ENCODE results near the gene TRAIP. TPM values are rescaled to one million over a fixed set of nuclear protein-coding genes. Genes with fewer than 3 reads are reported as not detected.

Gene TRAIP
- total RNA-seq, 1 experiment from 2014 or later: 28.0 TPM

DNA sequence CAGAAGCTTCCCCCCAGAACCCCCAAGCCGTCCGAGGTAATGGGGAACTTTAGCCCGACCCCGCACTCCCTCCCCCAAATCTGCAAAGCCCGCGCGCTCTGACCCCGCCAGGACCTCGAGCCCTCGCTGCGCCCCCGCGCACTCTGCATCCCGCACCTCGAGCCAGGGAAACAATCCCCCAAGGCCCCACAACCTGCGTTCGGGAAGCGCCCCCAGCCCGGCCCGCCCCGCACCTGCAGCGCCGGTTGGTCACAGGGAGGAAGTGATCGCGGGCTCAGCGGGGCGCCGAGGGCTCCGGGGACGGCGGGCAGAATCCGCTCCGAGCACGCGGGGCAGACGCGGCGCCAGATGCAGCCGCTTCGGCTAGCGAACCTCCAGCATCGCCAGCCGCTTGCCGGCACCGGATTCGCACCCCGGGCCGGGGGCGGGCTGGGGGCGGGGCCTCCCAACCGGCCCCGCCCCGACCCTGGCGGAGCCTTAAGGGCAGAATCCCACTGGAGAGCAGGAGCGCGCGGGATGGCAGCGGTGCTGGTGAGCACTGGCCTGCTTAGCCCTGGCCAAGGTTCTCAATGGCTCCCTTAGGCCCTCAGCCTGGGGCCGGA is 13.3 kb upstream of the TRAIP start, which contains the start of gene CAMKV:
TSS of gene CAMKV (minus strand) at position 382 of the 602 bp plus-strand sequence. CDS start 7,518 bp downstream, outside the sequence.
- CTCF ChIA-PET: interaction anchor here (1.0 kb wide), 1 partner anchor 11 kb away, joined by 4 read pairs; no protein-coding TSS in a partner anchor
- Mint-ChIP-seq H3K27me3 (ENCODE audit: insufficient read depth, unreplicated experiment) (no peaks in the 10 kb centered on the region), H3K9me3 (ENCODE audit: unreplicated experiment) (no peaks in the 10 kb centered on the region)

DNA sequence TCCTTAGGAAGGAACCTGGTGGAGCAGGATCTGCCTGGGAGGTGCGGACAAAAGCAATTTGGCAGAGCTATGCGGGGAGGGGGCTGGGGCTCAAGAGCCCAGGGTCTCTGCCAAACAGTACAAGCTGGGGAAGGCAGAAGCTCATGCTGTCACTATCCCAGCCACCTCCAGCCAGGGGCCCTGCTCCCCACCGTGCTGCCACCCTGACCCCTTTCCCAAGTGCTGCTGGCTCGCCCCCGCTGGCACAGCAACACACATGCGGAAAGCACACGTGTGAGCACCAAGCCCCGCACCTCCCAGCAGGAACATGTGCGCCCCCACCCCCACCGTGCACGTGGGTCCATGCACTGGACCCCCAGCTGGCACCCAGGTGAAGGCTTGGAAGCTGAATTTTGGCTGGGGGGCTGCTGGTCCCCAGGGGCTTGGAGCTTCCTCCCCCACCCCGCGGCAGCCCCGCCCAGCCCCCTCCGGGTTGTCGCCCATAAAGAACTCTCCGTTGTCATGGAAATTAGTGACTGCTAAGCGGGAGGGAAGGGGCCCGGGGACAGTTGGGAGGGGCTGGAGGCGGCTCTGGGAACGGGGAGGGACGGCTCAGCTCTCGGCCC is 12.6 kb upstream of the TRAIP start:
- Mint-ChIP-seq H3K36me3 (ENCODE audit: insufficient read depth, unreplicated experiment) (no peaks in the 10 kb centered on the region), H3K9me3 (ENCODE audit: unreplicated experiment) (no peaks in the 10 kb centered on the region), H3K27ac (ENCODE audit: unreplicated experiment) (no peak overlapping the region), H3K27me3 (ENCODE audit: insufficient read depth, unreplicated experiment) (no peaks in the 10 kb centered on the region), H3K4me3 (ENCODE audit: unreplicated experiment) (peak overlapping the region; percentile 59), H3K4me1 (ENCODE audit: low read depth, unreplicated experiment) (peaks cover 13% of the 10 kb centered on the region)
- no TSS peak for BruUV-seq (replicated peaks)
- peaks cover 29% of the 10 kb centered on the region for H3K4me1 ChIP-seq
- intact Hi-C loops (cut with micrococcal nuclease; ENCODE audit: unreplicated experiment): no loop called here
- ChIA-PET POLR2A (no interaction called here), CTCF (no interaction called here)
- H3K36me3 ChIP-seq (ENCODE audit: control insufficient read depth, insufficient read depth, low read length): no peaks in the 10 kb centered on the region
- no peaks in the 10 kb centered on the region for H3K9me3 ChIP-seq
- no peaks in the 10 kb centered on the region for H3K27me3 ChIP-seq (replicated peaks; ENCODE audit: control insufficient read depth, insufficient read depth, low read length)
- peak overlapping the region; percentile 63 for H3K4me3 ChIP-seq (ENCODE audit: low read depth, low read length)
- TF ChIP-seq, protein P1, sequence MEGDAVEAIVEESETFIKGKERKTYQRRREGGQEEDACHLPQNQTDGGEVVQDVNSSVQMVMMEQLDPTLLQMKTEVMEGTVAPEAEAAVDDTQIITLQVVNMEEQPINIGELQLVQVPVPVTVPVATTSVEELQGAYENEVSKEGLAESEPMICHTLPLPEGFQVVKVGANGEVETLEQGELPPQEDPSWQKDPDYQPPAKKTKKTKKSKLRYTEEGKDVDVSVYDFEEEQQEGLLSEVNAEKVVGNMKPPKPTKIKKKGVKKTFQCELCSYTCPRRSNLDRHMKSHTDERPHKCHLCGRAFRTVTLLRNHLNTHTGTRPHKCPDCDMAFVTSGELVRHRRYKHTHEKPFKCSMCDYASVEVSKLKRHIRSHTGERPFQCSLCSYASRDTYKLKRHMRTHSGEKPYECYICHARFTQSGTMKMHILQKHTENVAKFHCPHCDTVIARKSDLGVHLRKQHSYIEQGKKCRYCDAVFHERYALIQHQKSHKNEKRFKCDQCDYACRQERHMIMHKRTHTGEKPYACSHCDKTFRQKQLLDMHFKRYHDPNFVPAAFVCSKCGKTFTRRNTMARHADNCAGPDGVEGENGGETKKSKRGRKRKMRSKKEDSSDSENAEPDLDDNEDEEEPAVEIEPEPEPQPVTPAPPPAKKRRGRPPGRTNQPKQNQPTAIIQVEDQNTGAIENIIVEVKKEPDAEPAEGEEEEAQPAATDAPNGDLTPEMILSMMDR (IDR thresholded peaks at IDR 0.05; ENCODE audit: insufficient read depth in 1 of 2, low read depth in 1 of 2, low read length in 1 of 2, severe bottlenecking in 1 of 2, unreplicated experiment in 1 of 2): no peak
- DNase-seq: peak in 1 of 2 experiments; percentile 28

More for the DNA sequence above, 13.3 kb upstream of the TRAIP start, which contains the start of gene CAMKV:
- TF ChIP-seq, protein P1 (IDR thresholded peaks at IDR 0.05; ENCODE audit: insufficient read depth in 1 of 2, low read depth in 1 of 2, low read length in 1 of 2, severe bottlenecking in 1 of 2, unreplicated experiment in 1 of 2): no peak
- H3K4me1 Mint-ChIP-seq (ENCODE audit: low read depth, unreplicated experiment): peaks cover 13% of the 10 kb centered on the region
- no peaks in the 10 kb centered on the region for H3K36me3 Mint-ChIP-seq (ENCODE audit: insufficient read depth, unreplicated experiment)
- intact Hi-C loops (cut with micrococcal nuclease; ENCODE audit: unreplicated experiment): no loop called here
- Histone ChIP-seq H3K27me3 (replicated peaks; ENCODE audit: control insufficient read depth, insufficient read depth, low read length) (no peaks in the 10 kb centered on the region), H3K36me3 (ENCODE audit: control insufficient read depth, insufficient read depth, low read length) (no peaks in the 10 kb centered on the region), H3K9me3 (no peaks in the 10 kb centered on the region), H3K4me1 (peaks cover 36% of the 10 kb centered on the region), H3K4me3 (ENCODE audit: low read depth, low read length) (peak within 1 kb of the TSS; percentile 63)
- peak within 1 kb of the TSS; percentile 59 for H3K4me3 Mint-ChIP-seq (ENCODE audit: unreplicated experiment)
- H3K27ac Mint-ChIP-seq (ENCODE audit: unreplicated experiment): no peak within 1 kb of the TSS
- POLR2A ChIA-PET: no interaction called here
- no TSS peak for BruUV-seq (replicated peaks)
- DNase-seq: peak in 1 of 2 experiments; percentile 43

DNA sequence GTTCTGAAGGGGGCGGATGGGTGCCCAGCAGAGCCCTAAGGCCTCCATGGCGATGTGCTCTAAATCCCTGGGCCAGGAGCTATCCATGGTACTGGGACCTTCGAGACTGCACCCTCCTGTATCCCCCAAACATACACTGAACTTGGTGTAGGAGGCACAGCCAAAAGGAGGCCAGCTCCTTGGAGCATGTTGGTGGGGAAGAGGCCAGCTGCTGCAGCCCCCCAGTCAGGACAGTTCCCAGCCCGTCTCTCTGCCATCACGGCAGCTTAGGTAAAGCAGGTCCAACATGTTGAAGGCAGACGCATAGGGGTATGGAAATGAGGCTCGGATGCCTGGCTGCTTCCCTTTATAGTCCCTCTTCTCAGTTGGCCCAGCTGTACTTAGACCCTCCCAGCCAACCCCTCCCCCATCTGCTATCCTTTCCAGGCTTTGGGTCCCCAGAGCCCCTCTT is 11.5 kb upstream of the TRAIP start:
- H3K27ac Mint-ChIP-seq (ENCODE audit: unreplicated experiment): no peak overlapping the region
- intact Hi-C loops (cut with micrococcal nuclease; ENCODE audit: unreplicated experiment): no loop called here

More for the DNA sequence above, 11.5 kb upstream of the TRAIP start:
- TF ChIP-seq, protein P1 (IDR thresholded peaks at IDR 0.05; ENCODE audit: insufficient read depth in 1 of 2, low read depth in 1 of 2, low read length in 1 of 2, severe bottlenecking in 1 of 2, unreplicated experiment in 1 of 2): no peak
- ChIA-PET CTCF (interaction anchor here (1.2 kb wide), 1 partner anchor 62 kb away, joined by 3 read pairs; the partner anchor contains the start of gene MON1A), POLR2A (no interaction called here)
- no peaks in the 10 kb centered on the region for H3K27me3 Mint-ChIP-seq (ENCODE audit: insufficient read depth, unreplicated experiment)
- no peaks in the 10 kb centered on the region for H3K9me3 Mint-ChIP-seq (ENCODE audit: unreplicated experiment)
- DNase-seq: peak in 1 of 2 experiments; percentile 55
- Histone ChIP-seq H3K36me3 (ENCODE audit: control insufficient read depth, insufficient read depth, low read length) (no peaks in the 10 kb centered on the region), H3K27me3 (replicated peaks; ENCODE audit: control insufficient read depth, insufficient read depth, low read length) (no peaks in the 10 kb centered on the region), H3K4me1 (peaks cover 19% of the 10 kb centered on the region), H3K4me3 (ENCODE audit: low read depth, low read length) (no peak overlapping the region), H3K9me3 (no peaks in the 10 kb centered on the region)
- H3K36me3 Mint-ChIP-seq (ENCODE audit: insufficient read depth, unreplicated experiment): no peaks in the 10 kb centered on the region
- no TSS peak for BruUV-seq (replicated peaks)
- H3K4me3 Mint-ChIP-seq (ENCODE audit: unreplicated experiment): peak overlapping the region; percentile 59
- H3K4me1 Mint-ChIP-seq (ENCODE audit: low read depth, unreplicated experiment): peaks cover 6% of the 10 kb centered on the region
